ENCODE data around the gene SLC8A3. TPM values are rescaled to one million over a fixed set of nuclear protein-coding genes. Genes with fewer than 3 reads are reported as not detected.

The SLC8A3 gene
- polyA plus RNA-seq, 3 donors, result 0.01 TPM; not detected in 2

GRCh38 chr14:70045310-70045709 is 143.4 kb downstream of the SLC8A3 start:
- Mint-ChIP-seq H3K27ac (no peak overlapping the region), H3K36me3 (no peaks in the 10 kb centered on the region), H3K27me3 (ENCODE audit: low read depth in 3 of 3) (peaks cover 1 to 5% (median 4%) of the 10 kb centered on the region in 3 donors), H3K9me3 (no peaks in the 10 kb centered on the region), H3K4me1 (no peaks in the 10 kb centered on the region), H3K4me3 (no peak overlapping the region)
- Histone ChIP-seq H3K4me3 (replicated peaks in 1 of 3; ENCODE audit: low read depth in 2 of 3, low read length in 3 of 3) (no peak overlapping the region), H3K4me2 (replicated peaks; ENCODE audit: extremely low read depth, low read length, poor library complexity, severe bottlenecking) (no peak overlapping the region), H3K79me2 (ENCODE audit: insufficient read depth, low read length) (no peaks in the 10 kb centered on the region), H4K20me1 (ENCODE audit: insufficient read depth, low read length) (no peaks in the 10 kb centered on the region), H3K9me3 (replicated peaks in 1 of 2; ENCODE audit: control insufficient read depth in 1 of 2, insufficient read depth in 1 of 2, low read length in 2 of 2) (no peaks in the 10 kb centered on the region), H3K36me3 (replicated peaks in 1 of 2; ENCODE audit: control insufficient read depth in 1 of 2, insufficient read depth in 2 of 2, low read length in 2 of 2) (no peaks in the 10 kb centered on the region), H3K9ac (ENCODE audit: insufficient read depth, low read length, poor library complexity, severe bottlenecking) (no peak overlapping the region), H2AFZ (ENCODE audit: insufficient read depth, low read depth, low read length, poor library complexity, severe bottlenecking) (no peak overlapping the region), H3K4me1 (ENCODE audit: control insufficient read depth in 1 of 2, insufficient read depth in 2 of 2, low read length in 2 of 2) (no peaks in the 10 kb centered on the region), H3K27me3 (ENCODE audit: control insufficient read depth in 2 of 2, insufficient read depth in 2 of 2, low read length in 2 of 2) (no peaks in the 10 kb centered on the region), H3K27ac (ENCODE audit: low read depth in 1 of 2, low read length in 2 of 2) (no peak overlapping the region)
- no peak for DNase-seq
- intact Hi-C loops (cut with micrococcal nuclease), result no loop called here
- TF ChIP-seq CTCF (IDR thresholded peaks at IDR 0.05), result no peak
- 100% methylated on average over 2 of the region's 4 CpGs for WGBS (ENCODE audit: insufficient coverage)

DNA sequence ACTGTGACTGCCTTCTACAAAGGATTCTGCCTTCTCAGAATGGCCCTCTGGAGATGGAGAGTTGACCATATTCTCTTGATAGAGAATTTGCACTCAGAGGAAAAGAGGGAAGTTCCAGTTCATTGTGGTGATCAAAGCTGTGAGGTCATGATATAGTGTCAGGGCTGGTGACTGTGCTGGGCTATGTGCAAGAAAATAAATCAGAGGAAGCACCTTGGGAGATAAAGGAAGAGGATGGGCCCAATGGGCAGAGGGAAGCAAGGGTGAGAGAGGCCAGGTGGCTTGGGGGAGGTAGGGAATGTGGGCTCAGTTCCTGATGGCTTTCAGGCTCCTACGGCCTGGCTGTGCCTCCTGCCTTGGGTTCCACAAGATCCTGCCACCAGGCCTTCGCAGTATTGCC is 145.8 kb downstream of the SLC8A3 start:
- Histone ChIP-seq H3K4me1 (ENCODE audit: control insufficient read depth in 1 of 2, insufficient read depth in 2 of 2, low read length in 2 of 2) (no peaks in the 10 kb centered on the region), H3K27ac (ENCODE audit: low read depth in 1 of 2, low read length in 2 of 2) (no peak overlapping the region), H3K4me2 (replicated peaks; ENCODE audit: extremely low read depth, low read length, poor library complexity, severe bottlenecking) (no peak overlapping the region), H3K4me3 (replicated peaks in 1 of 3; ENCODE audit: low read depth in 2 of 3, low read length in 3 of 3) (no peak overlapping the region), H2AFZ (ENCODE audit: insufficient read depth, low read depth, low read length, poor library complexity, severe bottlenecking) (no peak overlapping the region), H3K79me2 (ENCODE audit: insufficient read depth, low read length) (no peaks in the 10 kb centered on the region), H3K9ac (ENCODE audit: insufficient read depth, low read length, poor library complexity, severe bottlenecking) (no peak overlapping the region), H3K9me3 (replicated peaks in 1 of 2; ENCODE audit: control insufficient read depth in 1 of 2, insufficient read depth in 1 of 2, low read length in 2 of 2) (no peaks in the 10 kb centered on the region), H3K27me3 (ENCODE audit: control insufficient read depth in 2 of 2, insufficient read depth in 2 of 2, low read length in 2 of 2) (no peaks in the 10 kb centered on the region), H4K20me1 (ENCODE audit: insufficient read depth, low read length) (no peaks in the 10 kb centered on the region), H3K36me3 (replicated peaks in 1 of 2; ENCODE audit: control insufficient read depth in 1 of 2, insufficient read depth in 2 of 2, low read length in 2 of 2) (no peaks in the 10 kb centered on the region)
- intact Hi-C loops (cut with micrococcal nuclease), result no loop called here
- no peak overlapping the region for H3K4me3 Mint-ChIP-seq
- H3K4me1 Mint-ChIP-seq, result no peaks in the 10 kb centered on the region
- no peak for TF ChIP-seq CTCF (IDR thresholded peaks at IDR 0.05)
- 71% methylated on average over 2 of the region's 2 CpGs for WGBS (ENCODE audit: insufficient coverage)
- no peak overlapping the region for H3K27ac Mint-ChIP-seq
- H3K27me3 Mint-ChIP-seq (ENCODE audit: low read depth in 3 of 3), result peaks cover 5 to 6% (median 5%) of the 10 kb centered on the region in 3 donors
- no peaks in the 10 kb centered on the region for H3K36me3 Mint-ChIP-seq
- no peaks in the 10 kb centered on the region for H3K9me3 Mint-ChIP-seq
- DNase-seq, result no peak

Data from CD14-positive monocyte (primary cell).